Activated naive CD8-positive, alpha-beta T cell treated with anti-CD3 and anti-CD28 coated beads, Interleukin-2, amount 10 ng/mL, durations not matched to agents 7 days and 5 days (primary cell): ENCODE data around the gene LOXHD1. TPM values are rescaled to one million over a fixed set of nuclear protein-coding genes. Genes with fewer than 3 reads are reported as not detected.

Experiments used
- ATAC-seq: fragments of 150-1000 bp; cut with Tn5 transposase; one replicate; pipeline ENCODE4 v1.10.0; 2021; ENCODE audit warnings: low read depth, moderate library complexity
- POLR2A ChIA-PET: fragments of 350-600 bp; sonication (Branson Sonifier 250); formaldehyde crosslinking; loops from one replicate; lab custom pipeline; 2021; ENCODE audit warnings: antibody characterized with exemption; lab: Charles Lee
- DNase-seq: peaks from one replicate; pipeline ENCODE4 v3.0.0; 2021
- H3K27ac Mint-ChIP-seq: one replicate; pipeline ENCODE4 v1.8.0; 2022; ENCODE audit warnings: mild to moderate bottlenecking, mixed read lengths
- H3K27me3 Mint-ChIP-seq: one replicate; pipeline ENCODE4 v1.8.0; 2022; ENCODE audit warnings: mild to moderate bottlenecking, moderate library complexity, mixed read lengths
- H3K36me3 Mint-ChIP-seq: one replicate; pipeline ENCODE4 v1.8.0; 2021; ENCODE audit warnings: mild to moderate bottlenecking, mixed read lengths
- H3K4me1 Mint-ChIP-seq: one replicate; pipeline ENCODE4 v1.8.0; 2021; ENCODE audit warnings: mixed read lengths
- H3K4me3 Mint-ChIP-seq: one replicate; pipeline ENCODE4 v1.8.0; 2022; ENCODE audit warnings: mild to moderate bottlenecking, moderate library complexity, mixed read lengths
- H3K9me3 Mint-ChIP-seq: one replicate; pipeline ENCODE4 v1.8.0; 2021; ENCODE audit warnings: mixed read lengths
- total RNA-seq, 2 experiments: library from RNA; stranded (reverse); gene quantifications; one replicate each; pipeline ENCODE4 v1.2.3, GENCODE V29; 2021

Gene LOXHD1
- total RNA-seq, 2 experiments from 2014 or later: 0.26 to 0.39 TPM

- H3K36me3 Mint-ChIP-seq: no peaks in the 10 kb centered on the region
- no peak overlapping the region for H3K27ac Mint-ChIP-seq
- DNase-seq (peak; percentile 49), ATAC-seq (peak; percentile 66)
- POLR2A ChIA-PET: no interaction called here
- H3K4me1 Mint-ChIP-seq: no peaks in the 10 kb centered on the region
- no peak overlapping the region for H3K4me3 Mint-ChIP-seq
- peaks cover 19% of the 10 kb centered on the region for H3K27me3 Mint-ChIP-seq
- peaks cover 2% of the 10 kb centered on the region for H3K9me3 Mint-ChIP-seq
Observed at GRCh38 chr18:46481048-46481846, 175.8 kb downstream of the LOXHD1 start.

DNA sequence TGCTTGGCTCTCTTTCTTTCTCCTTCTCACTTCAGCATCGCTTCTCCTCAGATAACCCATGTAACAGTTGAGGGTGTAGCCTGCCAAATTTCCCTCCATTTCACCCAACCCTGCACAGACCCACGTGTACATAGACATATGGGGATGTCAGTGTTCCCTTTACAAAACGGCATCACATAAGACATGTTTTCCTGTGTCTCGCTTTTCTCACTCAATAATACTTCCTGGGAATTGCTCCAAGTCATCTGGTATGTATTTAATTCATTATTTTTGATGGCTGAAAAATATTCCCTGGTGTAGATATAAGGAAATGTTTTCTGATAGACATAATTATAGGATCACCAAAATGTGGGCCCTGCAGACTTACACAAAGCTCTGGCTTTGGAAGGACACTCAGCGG, 176.8 kb downstream of the LOXHD1 start:
- DNase-seq: no peak
- Mint-ChIP-seq H3K27me3 (peaks cover 18% of the 10 kb centered on the region), H3K9me3 (peaks cover 2% of the 10 kb centered on the region), H3K27ac (no peak overlapping the region), H3K4me1 (peaks cover 5% of the 10 kb centered on the region), H3K4me3 (no peak overlapping the region), H3K36me3 (no peaks in the 10 kb centered on the region)
- POLR2A ChIA-PET: no interaction called here
- no peak for ATAC-seq

- Mint-ChIP-seq H3K27ac (no peak overlapping the region), H3K27me3 (peaks cover 9% of the 10 kb centered on the region), H3K4me3 (no peak overlapping the region), H3K4me1 (peaks cover 14% of the 10 kb centered on the region), H3K36me3 (no peaks in the 10 kb centered on the region), H3K9me3 (peaks cover 2% of the 10 kb centered on the region)
- POLR2A ChIA-PET: interaction anchor here (0.7 kb wide), 1 partner anchor 305 kb away, joined by 3 read pairs; no protein-coding TSS in a partner anchor
- ATAC-seq: no peak
- DNase-seq: no peak
Observed at GRCh38 chr18:46478796-46479195, 178.2 kb downstream of the LOXHD1 start.

GRCh38 chr18:46477425-46478011, 179.5 kb downstream of the LOXHD1 start:
- H3K27ac Mint-ChIP-seq: no peak overlapping the region
- ATAC-seq (no peak), DNase-seq (no peak)
- POLR2A ChIA-PET: no interaction called here
- peaks cover 2% of the 10 kb centered on the region for H3K9me3 Mint-ChIP-seq
- no peaks in the 10 kb centered on the region for H3K36me3 Mint-ChIP-seq
- peaks cover 9% of the 10 kb centered on the region for H3K27me3 Mint-ChIP-seq
- H3K4me3 Mint-ChIP-seq: no peak overlapping the region
- peaks cover 14% of the 10 kb centered on the region for H3K4me1 Mint-ChIP-seq

GRCh38 chr18:46475390-46475752, 181.6 kb downstream of the LOXHD1 start:
- DNase-seq (no peak), ATAC-seq (no peak)
- POLR2A ChIA-PET: no interaction called here
- H3K27me3 Mint-ChIP-seq: peaks cover 15% of the 10 kb centered on the region
- no peaks in the 10 kb centered on the region for H3K36me3 Mint-ChIP-seq
- no peaks in the 10 kb centered on the region for H3K9me3 Mint-ChIP-seq
- H3K4me1 Mint-ChIP-seq: peaks cover 14% of the 10 kb centered on the region
- H3K4me3 Mint-ChIP-seq: no peak overlapping the region
- H3K27ac Mint-ChIP-seq: no peak overlapping the region

DNA sequence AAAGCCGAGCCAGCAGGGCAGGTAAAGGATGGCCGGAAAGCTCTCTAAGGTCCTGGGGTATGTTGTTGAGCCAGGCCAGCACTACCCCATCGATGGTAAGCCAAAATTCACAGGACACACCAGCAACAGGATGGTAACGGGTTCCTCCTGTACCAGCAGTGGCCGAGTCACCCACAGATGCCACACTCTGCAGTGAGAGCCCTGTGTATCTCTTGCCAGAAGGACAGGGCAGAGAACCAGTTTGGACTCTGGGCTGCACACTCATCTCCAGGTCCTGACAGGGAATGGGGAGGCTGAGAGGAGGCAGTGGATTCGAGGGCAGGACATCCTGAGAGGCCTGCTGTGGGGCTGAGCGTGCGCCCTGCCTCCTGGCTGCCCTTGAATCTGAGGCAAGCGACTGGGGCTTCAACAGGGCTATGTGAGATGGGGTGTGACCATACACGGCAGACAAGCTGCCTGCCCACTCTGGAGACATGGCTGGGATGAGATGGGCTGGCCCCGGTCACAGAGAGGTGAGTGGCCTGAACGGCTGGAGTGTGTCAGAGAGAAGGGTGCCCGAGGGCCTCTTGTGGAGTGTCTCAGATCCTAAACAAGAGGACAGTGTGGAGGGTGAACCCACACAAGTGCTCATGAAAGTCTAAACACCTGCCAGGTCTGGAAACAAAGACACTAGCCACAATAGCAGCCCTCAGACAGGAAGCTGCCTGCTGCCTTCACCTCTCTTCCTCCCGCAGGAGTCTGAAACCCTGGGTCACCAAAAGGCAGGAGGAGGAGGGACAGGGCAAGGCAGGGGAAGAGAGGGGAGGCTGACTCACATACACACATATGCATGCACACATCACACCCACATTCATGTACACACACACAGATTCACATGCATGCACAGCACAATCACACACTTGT, 182.3 kb downstream of the LOXHD1 start:
- peaks cover 15% of the 10 kb centered on the region for H3K27me3 Mint-ChIP-seq
- POLR2A ChIA-PET: no interaction called here
- H3K27ac Mint-ChIP-seq: no peak overlapping the region
- DNase-seq (no peak), ATAC-seq (peak; percentile 82)
- H3K4me3 Mint-ChIP-seq: no peak overlapping the region
- H3K36me3 Mint-ChIP-seq: no peaks in the 10 kb centered on the region
- H3K9me3 Mint-ChIP-seq: no peaks in the 10 kb centered on the region
- H3K4me1 Mint-ChIP-seq: peaks cover 14% of the 10 kb centered on the region

DNA sequence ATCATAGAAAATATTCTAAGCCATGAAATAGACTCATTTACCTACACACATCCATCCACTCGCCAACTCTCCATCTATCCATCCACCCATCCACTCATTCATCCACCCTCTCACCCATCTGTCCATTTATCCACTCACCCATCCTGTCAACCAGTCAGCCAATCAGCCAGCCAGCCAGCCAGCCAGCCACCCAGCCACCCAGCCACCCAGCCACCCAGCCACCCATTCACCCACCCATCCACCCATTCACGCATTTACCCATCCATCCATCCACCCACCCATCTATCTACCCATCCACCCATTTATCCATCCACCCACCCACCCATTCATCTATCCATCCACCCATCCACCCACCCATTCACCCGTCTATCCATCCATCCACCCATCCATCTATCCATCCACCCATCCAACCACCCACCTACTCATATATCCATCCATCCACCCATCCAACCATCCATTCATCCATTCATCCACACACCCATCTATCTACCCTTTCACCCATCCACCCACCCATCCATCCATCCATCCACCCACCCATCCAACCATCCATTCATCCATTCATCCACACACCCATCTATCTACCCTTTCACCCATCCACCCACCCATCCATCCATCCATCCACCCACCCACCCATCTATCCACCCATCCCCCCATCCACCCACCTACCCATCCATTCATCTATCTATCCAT, 185.1 kb downstream of the LOXHD1 start:
- Mint-ChIP-seq H3K9me3 (no peaks in the 10 kb centered on the region), H3K27me3 (peaks cover 18% of the 10 kb centered on the region), H3K4me3 (no peak overlapping the region), H3K36me3 (no peaks in the 10 kb centered on the region), H3K27ac (no peak overlapping the region), H3K4me1 (peaks cover 14% of the 10 kb centered on the region)
- no peak for DNase-seq
- no peak for ATAC-seq
- POLR2A ChIA-PET: no interaction called here

GRCh38 chr18:46470714-46471113, 186.3 kb downstream of the LOXHD1 start:
- Mint-ChIP-seq H3K9me3 (no peaks in the 10 kb centered on the region), H3K27me3 (peaks cover 23% of the 10 kb centered on the region), H3K36me3 (no peaks in the 10 kb centered on the region), H3K4me1 (peaks cover 14% of the 10 kb centered on the region), H3K27ac (no peak overlapping the region), H3K4me3 (no peak overlapping the region)
- POLR2A ChIA-PET: no interaction called here
- DNase-seq: no peak
- ATAC-seq: no peak

- H3K4me3 Mint-ChIP-seq: no peak overlapping the region
- H3K27ac Mint-ChIP-seq: no peak overlapping the region
- H3K4me1 Mint-ChIP-seq: peaks cover 2% of the 10 kb centered on the region
- H3K27me3 Mint-ChIP-seq: peaks cover 24% of the 10 kb centered on the region
- POLR2A ChIA-PET: interaction anchor here (0.6 kb wide), 1 partner anchor 238 kb away, joined by 4 read pairs; no protein-coding TSS in a partner anchor
- no peak for ATAC-seq
- no peaks in the 10 kb centered on the region for H3K9me3 Mint-ChIP-seq
- no peak for DNase-seq
- H3K36me3 Mint-ChIP-seq: no peaks in the 10 kb centered on the region
Observed at GRCh38 chr18:46469186-46469915, 187.7 kb downstream of the LOXHD1 start.

DNA sequence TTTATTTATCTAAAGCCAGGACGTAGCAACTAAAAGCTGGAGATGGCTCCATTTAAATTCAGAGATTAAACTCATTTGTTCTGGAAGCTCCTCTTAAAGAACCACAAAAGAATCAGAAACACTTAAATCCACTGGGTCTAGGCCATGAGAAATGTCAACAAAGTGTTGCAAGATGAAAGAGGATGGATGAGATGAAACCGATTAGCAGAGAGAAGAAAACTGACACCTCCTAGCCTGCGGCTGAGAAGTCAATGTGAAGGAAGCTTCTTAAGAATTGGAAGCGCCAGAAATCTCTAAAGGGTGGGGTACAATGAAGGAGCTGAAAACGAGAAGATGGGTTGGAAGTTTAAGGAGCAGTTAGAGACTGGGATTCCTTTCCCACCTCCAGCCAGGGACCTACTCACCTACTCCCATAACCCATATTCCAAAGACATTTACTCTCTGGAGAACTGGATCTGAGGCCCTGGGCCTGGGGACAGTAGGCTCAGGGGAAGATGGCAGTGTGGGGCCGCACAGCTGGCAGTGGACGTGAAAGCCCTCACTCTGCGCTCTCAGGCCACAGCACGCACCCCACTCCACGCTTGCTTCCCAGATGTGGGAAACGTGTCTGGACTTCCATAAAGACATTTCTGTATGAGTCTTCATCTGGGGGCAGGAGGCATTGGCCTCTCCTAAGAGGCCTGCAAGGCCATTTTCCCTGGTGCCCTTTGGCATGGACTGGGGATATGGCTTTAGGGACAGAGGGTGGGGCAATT, 188.4 kb downstream of the LOXHD1 start:
- Mint-ChIP-seq H3K27me3 (peaks cover 28% of the 10 kb centered on the region), H3K36me3 (no peaks in the 10 kb centered on the region), H3K9me3 (no peaks in the 10 kb centered on the region), H3K27ac (no peak overlapping the region), H3K4me1 (peaks cover 2% of the 10 kb centered on the region), H3K4me3 (no peak overlapping the region)
- no peak for DNase-seq
- POLR2A ChIA-PET: interaction anchor here (0.6 kb wide), 1 partner anchor 237 kb away, joined by 4 read pairs; no protein-coding TSS in a partner anchor
- ATAC-seq: no peak

DNA sequence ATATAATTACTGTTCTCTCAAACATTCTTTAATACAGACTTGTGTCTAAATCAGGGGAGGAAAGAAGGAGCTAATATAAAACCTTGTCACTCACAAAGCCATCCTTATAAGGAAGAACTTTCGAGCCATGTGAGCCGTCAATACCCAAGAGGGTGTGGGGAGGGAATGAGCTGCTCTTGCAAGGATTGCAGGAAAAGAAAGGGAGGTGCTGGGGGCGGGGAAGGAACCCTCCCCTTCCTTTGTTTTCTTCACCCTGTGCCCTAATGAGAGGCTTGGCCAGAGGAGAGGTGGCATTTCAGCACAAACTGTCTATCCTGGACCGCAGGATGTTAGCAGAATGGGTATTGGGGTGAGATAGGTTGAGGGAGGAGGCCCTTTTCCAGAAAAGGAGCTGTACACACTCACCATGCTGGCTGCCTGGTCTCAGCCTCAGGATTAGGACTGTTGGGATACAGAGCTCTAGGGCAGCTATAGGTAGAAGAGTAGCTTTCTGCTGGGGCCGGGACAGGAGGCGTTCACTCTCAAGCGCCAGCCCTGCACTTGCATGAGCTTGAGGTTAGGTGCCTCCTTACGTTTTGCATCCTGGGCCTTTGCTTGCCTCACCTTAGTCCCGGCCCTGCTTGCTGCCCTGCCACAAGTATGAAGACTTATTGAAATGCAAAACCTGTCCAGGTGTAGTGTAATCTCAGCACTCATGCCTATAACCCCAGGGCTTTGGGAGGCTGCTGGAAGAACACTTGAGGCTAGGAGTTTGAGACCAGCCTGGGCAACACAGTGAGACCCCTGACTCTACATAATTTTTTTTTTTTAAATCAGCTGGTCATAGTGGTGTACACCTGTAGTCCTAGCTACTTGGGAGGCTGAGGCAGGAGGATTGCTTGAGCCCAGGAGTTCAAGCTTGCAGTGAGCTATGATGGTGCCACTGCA, 190.5 kb downstream of the LOXHD1 start:
- Mint-ChIP-seq H3K27ac (no peak overlapping the region), H3K4me1 (peaks cover 2% of the 10 kb centered on the region), H3K9me3 (no peaks in the 10 kb centered on the region), H3K4me3 (no peak overlapping the region), H3K27me3 (peaks cover 28% of the 10 kb centered on the region), H3K36me3 (no peaks in the 10 kb centered on the region)
- no peak for ATAC-seq
- DNase-seq: no peak
- POLR2A ChIA-PET: no interaction called here
